Measurements from ENCODE around the gene CDX1. TPM values are rescaled to one million over a fixed set of nuclear protein-coding genes. Genes with fewer than 3 reads are reported as not detected.
"Not testable (repeated sequence)": the region's sequence is repeated elsewhere in the genome, so short reads cannot be mapped to it uniquely, and the experiment has no call there.

CDX1 gene
- total RNA-seq, 1 donor from 2014 or later = 0.31 TPM

DNA sequence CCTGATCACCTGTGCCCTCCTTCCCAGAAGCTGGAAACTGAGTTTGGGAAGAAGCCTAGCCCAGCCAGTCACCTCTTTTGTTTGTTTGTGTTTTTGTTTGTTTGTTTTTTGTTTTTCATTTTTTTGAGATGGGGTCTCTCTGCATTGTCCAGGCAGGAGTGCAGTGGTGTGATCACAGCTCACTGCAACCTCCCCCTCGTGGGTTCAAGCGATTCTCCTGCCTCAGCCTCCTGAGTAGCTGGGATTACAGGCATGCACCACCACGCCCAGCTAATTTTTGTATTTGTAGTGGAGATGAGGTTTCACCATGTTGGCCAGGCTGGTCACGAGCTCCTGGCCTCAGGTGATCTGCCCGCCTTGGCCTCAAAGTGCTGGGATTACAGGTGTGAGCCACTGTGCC, 67.1 kb downstream of the CDX1 start:
- DNase-seq = not testable (repeated sequence)

Other genes starting within 250 kb of the CDX1 start
- 0.31 TPM for gene PDE6A, start 222.0 kb upstream of the CDX1 start, total RNA-seq
- gene SLC26A2, start 206.0 kb upstream of the CDX1 start, total RNA-seq = 20.1 TPM
- gene TIGD6, start 166.1 kb upstream of the CDX1 start, total RNA-seq = 2.1 TPM
- 22.7 TPM for gene HMGXB3, start 166.0 kb upstream of the CDX1 start, total RNA-seq
- gene CSF1R, start 80.2 kb upstream of the CDX1 start, total RNA-seq = 21.6 TPM
- gene PDGFRB, start 10.9 kb upstream of the CDX1 start, total RNA-seq = 129 TPM
- not detected for gene SLC6A7, start 23.3 kb downstream of the CDX1 start, total RNA-seq
- 42.6 TPM for gene CAMK2A, start 123.0 kb downstream of the CDX1 start, total RNA-seq
- gene ARSI, start 136.1 kb downstream of the CDX1 start, total RNA-seq = 18.9 TPM
- gene TCOF1, start 190.9 kb downstream of the CDX1 start, total RNA-seq = 17.2 TPM
- 75.4 TPM for gene CD74, start 246.1 kb downstream of the CDX1 start, total RNA-seq